Keratinocyte (primary cell): ENCODE data around the gene OSR1.

ENCODE experiments used
- EZH2 ChIP-seq: IDR thresholded peaks from one replicate; pipeline ENCODE4 v1.6.1; 2012; ENCODE audit warnings: inconsistent platforms, mild to moderate bottlenecking, low read length, moderate library complexity
- TF ChIP-seq, protein P1 (sequence below), 3 experiments: IDR thresholded peaks in 1 of 3; conservative IDR thresholded peaks in 1 of 3; optimal IDR thresholded peaks in 1 of 3; 2 replicates in 2 of 3; 3 replicates in 1 of 3; pipeline versions ENCODE3 to v1.5.1; 2011; ENCODE audit warnings: low read length in 3 of 3, mild to moderate bottlenecking in 3 of 3, moderate library complexity in 2 of 3, control low read depth in 1 of 3, inconsistent platforms in 1 of 3; ENCODE audit not compliant: insufficient read depth in 2 of 3; ENCODE audit errors: extremely low read depth in 1 of 3

DNA sequence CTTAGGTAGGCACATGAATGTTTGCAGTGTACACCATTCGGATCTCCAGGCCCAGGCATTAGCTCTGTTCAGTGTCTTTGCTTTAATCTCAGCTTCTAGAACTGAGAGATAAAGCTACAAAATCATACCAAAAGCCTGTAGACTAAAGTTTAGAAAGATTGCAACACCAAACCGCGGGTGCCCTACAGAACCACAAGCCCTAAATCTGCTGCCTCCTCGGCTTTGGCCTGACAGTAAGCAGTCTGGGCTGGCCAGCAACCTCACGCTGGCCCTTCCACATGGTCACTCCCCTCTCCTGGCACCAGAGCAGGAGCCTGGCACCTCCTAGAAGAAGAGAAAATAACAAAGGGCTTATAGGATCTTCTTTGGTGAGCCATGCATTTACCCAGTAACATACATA is 8.9 kb upstream of the OSR1 start:
- TF ChIP-seq EZH2, result no peak
- TF ChIP-seq, protein P1, sequence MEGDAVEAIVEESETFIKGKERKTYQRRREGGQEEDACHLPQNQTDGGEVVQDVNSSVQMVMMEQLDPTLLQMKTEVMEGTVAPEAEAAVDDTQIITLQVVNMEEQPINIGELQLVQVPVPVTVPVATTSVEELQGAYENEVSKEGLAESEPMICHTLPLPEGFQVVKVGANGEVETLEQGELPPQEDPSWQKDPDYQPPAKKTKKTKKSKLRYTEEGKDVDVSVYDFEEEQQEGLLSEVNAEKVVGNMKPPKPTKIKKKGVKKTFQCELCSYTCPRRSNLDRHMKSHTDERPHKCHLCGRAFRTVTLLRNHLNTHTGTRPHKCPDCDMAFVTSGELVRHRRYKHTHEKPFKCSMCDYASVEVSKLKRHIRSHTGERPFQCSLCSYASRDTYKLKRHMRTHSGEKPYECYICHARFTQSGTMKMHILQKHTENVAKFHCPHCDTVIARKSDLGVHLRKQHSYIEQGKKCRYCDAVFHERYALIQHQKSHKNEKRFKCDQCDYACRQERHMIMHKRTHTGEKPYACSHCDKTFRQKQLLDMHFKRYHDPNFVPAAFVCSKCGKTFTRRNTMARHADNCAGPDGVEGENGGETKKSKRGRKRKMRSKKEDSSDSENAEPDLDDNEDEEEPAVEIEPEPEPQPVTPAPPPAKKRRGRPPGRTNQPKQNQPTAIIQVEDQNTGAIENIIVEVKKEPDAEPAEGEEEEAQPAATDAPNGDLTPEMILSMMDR (optimal IDR thresholded peaks at IDR 0.05 in 1 of 3, IDR thresholded peaks at IDR 0.05 in 1 of 3, conservative IDR thresholded peaks at IDR 0.05 in 1 of 3; ENCODE audit: extremely low read depth in 1 of 3, insufficient read depth in 2 of 3, low read length in 3 of 3), result no peak
